Thoracic aorta (tissue), 2 donors: ENCODE measurements around the gene ADAMTS4. TPM values are rescaled to one million over a fixed set of nuclear protein-coding genes. Genes with fewer than 3 reads are reported as not detected.

Experiments used
- ATAC-seq: fragments of 150-250 bp; one replicate; pipeline ENCODE4 v1.8.0; 2017; ENCODE audit warnings: low read depth; ENCODE audit not compliant: insufficient number of reproducible peaks, low FRiP score
- DNase-seq: peaks from one replicate; pipeline ENCODE4 v3.0.0-alpha.2; 2020; ENCODE audit warnings: low spot score
- H3K27ac ChIP-seq, 2 donors: fragments of 200-600 bp; sonication (generic); 1 replicate in 1 of 2; 2 replicates in 1 of 2; pipeline ENCODE4 v1.5.1; 2016; ENCODE audit warnings: mild to moderate bottlenecking in 2 of 2, moderate library complexity in 2 of 2
- H3K27me3 ChIP-seq: fragments of 200-600 bp; sonication (generic); replicated peaks from 2 replicates; pipeline ENCODE4 v1.6.0; 2016; ENCODE audit warnings: mild to moderate bottlenecking; ENCODE audit not compliant: insufficient read depth
- H3K36me3 ChIP-seq: fragments of 200-600 bp; sonication (generic); one replicate; pipeline ENCODE4 v1.5.1; 2016
- H3K4me1 ChIP-seq, 2 donors: fragments of 200-600 bp; sonication (generic); 1 replicate in 1 of 2; 2 replicates in 1 of 2; pipeline versions ENCODE4 v1.5.1 to v1.6.0; 2016; ENCODE audit warnings: low read depth in 2 of 2, mild to moderate bottlenecking in 1 of 2; ENCODE audit not compliant: control insufficient read depth in 1 of 2
- H3K4me3 ChIP-seq: fragments of 200-600 bp; sonication (generic); 2 replicates; pipeline ENCODE4 v1.5.1; 2016; ENCODE audit warnings: mild to moderate bottlenecking
- H3K9me3 ChIP-seq: fragments of 200-600 bp; sonication (generic); 2 replicates; pipeline ENCODE4 v1.5.1; 2016
- CTCF ChIP-seq: fragments of 200-600 bp; sonication (generic); IDR thresholded peaks from one replicate; pipeline ENCODE4 v1.5.1; 2019; ENCODE audit warnings: antibody characterized with exemption
- total RNA-seq, 2 donors: library from RNA; depleted of rRNA; stranded (reverse); fragments of >200 nt; gene quantifications; one replicate each; pipeline versions ENCODE4 v1.1.0 to v1.2.3, GENCODE V29; 2016

Gene ADAMTS4
- total RNA-seq, 2 donors from 2014 or later: 15.0 to 171 TPM

- Histone ChIP-seq H3K4me3 (no peak overlapping the region), H3K9me3 (no peaks in the 10 kb centered on the region), H3K36me3 (peaks cover 34% of the 10 kb centered on the region), H3K27ac (no peak overlapping the region), H3K27me3 (no peaks in the 10 kb centered on the region), H3K4me1 (peaks cover 11 to 35% of the 10 kb centered on the region in 2 donors)
- TF ChIP-seq CTCF: no peak
- no peak for DNase-seq
- no peak for ATAC-seq
These were observed 27.7 kb downstream of the ADAMTS4 start for GRCh38 chr1:161171191-161171590.

- Histone ChIP-seq H3K27ac (no peak overlapping the region), H3K4me3 (no peak overlapping the region), H3K27me3 (no peaks in the 10 kb centered on the region), H3K4me1 (peaks cover 16 to 35% of the 10 kb centered on the region in 2 donors), H3K36me3 (peaks cover 32% of the 10 kb centered on the region), H3K9me3 (no peaks in the 10 kb centered on the region)
- no peak for ATAC-seq
- no peak for DNase-seq
- TF ChIP-seq CTCF: no peak
These were observed 29.9 kb downstream of the ADAMTS4 start for GRCh38 chr1:161168906-161169305.

GRCh38 chr1:161166669-161167548 lies 31.9 kb downstream of the ADAMTS4 start:
- no peak for ATAC-seq
- no peak for TF ChIP-seq CTCF
- H3K4me3 ChIP-seq: peak overlapping the region; percentile 75

GRCh38 chr1:161165742-161166668 lies 32.8 kb downstream of the ADAMTS4 start, which contains the start of gene PPOX:
Gene PPOX, plus strand, starts transcription at chr1:161166426. Its CDS starts 422 bp downstream, at chr1:161166848.
- TF ChIP-seq CTCF: no peak
- DNase-seq: peak; percentile 97
- peak; percentile 87 for ATAC-seq
- Histone ChIP-seq H3K36me3 (peaks cover 11% of the 10 kb centered on the region), H3K4me1 (peaks cover 19 to 33% of the 10 kb centered on the region in 2 donors), H3K4me3 (peak within 1 kb of the TSS; percentile 75), H3K27me3 (no peaks in the 10 kb centered on the region), H3K9me3 (no peaks in the 10 kb centered on the region), H3K27ac (peak within 1 kb of the TSS; percentile 89)

More at GRCh38 chr1:161166669-161167548, 31.9 kb downstream of the ADAMTS4 start:
- Histone ChIP-seq H3K4me1 (peaks cover 13 to 24% of the 10 kb centered on the region in 2 donors), H3K27me3 (no peaks in the 10 kb centered on the region), H3K27ac (peak overlapping the region; percentile 89), H3K36me3 (peaks cover 20% of the 10 kb centered on the region), H3K9me3 (no peaks in the 10 kb centered on the region)
- DNase-seq: no peak
